ENCODE data around the gene INF2. TPM values are rescaled to one million over a fixed set of nuclear protein-coding genes. Genes with fewer than 3 reads are reported as not detected.
"Not testable (repeated sequence)": the region's sequence is repeated elsewhere in the genome, so short reads cannot be mapped to it uniquely, and the experiment has no call there.

Gene INF2
- total RNA-seq, 6 donors from 2014 or later: 65.2 to 259 (median 131) TPM

- H3K4me3 ChIP-seq: no peak overlapping the region
- H3K9me3 ChIP-seq: no peaks in the 10 kb centered on the region
- no peak for DNase-seq
- H3K27ac ChIP-seq: no peak overlapping the region
- peaks cover 9 to 19% (median 11%) of the 10 kb centered on the region in 4 donors for H3K4me1 ChIP-seq
- no peak for TF ChIP-seq CTCF (IDR thresholded peaks at IDR 0.05)
- no peak for TF ChIP-seq POLR2A (IDR thresholded peaks at IDR 0.05)
- TF ChIP-seq EP300 (IDR thresholded peaks at IDR 0.05): no peak
- no peak for TF ChIP-seq POLR2AphosphoS5 (IDR thresholded peaks at IDR 0.05)
- WGBS, 2 donors: 81 to 83% methylated on average over 7 of the region's 7 CpGs
- H3K36me3 ChIP-seq: no peaks in the 10 kb centered on the region
- H3K27me3 ChIP-seq: peaks cover 0 to 8% (median 3%) of the 10 kb centered on the region in 4 donors
- no peak for ATAC-seq (ENCODE audit: low FRiP score in 2 of 2)
These were observed 25.3 kb upstream of the INF2 start for GRCh38 chr14:104664107-104664506.

GRCh38 chr14:104664588-104664987 is 24.8 kb upstream of the INF2 start:
- Histone ChIP-seq H3K36me3 (no peaks in the 10 kb centered on the region), H3K4me1 (peaks cover 9 to 19% (median 11%) of the 10 kb centered on the region in 4 donors), H3K27ac (no peak overlapping the region), H3K27me3 (peaks cover 0 to 7% (median 3%) of the 10 kb centered on the region in 4 donors), H3K4me3 (no peak overlapping the region), H3K9me3 (no peaks in the 10 kb centered on the region)
- TF ChIP-seq EP300 (IDR thresholded peaks at IDR 0.05) (no peak), POLR2A (IDR thresholded peaks at IDR 0.05) (no peak), CTCF (IDR thresholded peaks at IDR 0.05) (no peak), POLR2AphosphoS5 (IDR thresholded peaks at IDR 0.05) (no peak)
- no peak for ATAC-seq (ENCODE audit: low FRiP score in 2 of 2)
- WGBS, 2 donors: 90 to 94% methylated on average over 5 to 10 of the region's 10 CpGs
- no peak for DNase-seq

GRCh38 chr14:104665114-104665656 is 24.2 kb upstream of the INF2 start:
- ATAC-seq (ENCODE audit: low FRiP score in 2 of 2): no peak
- WGBS, 2 donors: 35% methylated on average over 2 of the region's 2 CpGs; no CpG with 5 or more reads in 1 of the 2 donors
- Histone ChIP-seq H3K27ac (peak overlapping the region in 1 of 4 donors; percentile 0), H3K27me3 (peaks cover 0 to 4% (median under 1%) of the 10 kb centered on the region in 4 donors), H3K36me3 (no peaks in the 10 kb centered on the region), H3K4me3 (no peak overlapping the region), H3K9me3 (no peaks in the 10 kb centered on the region), H3K4me1 (peaks cover 9 to 15% (median 11%) of the 10 kb centered on the region in 4 donors)
- TF ChIP-seq CTCF (IDR thresholded peaks at IDR 0.05): no peak
- TF ChIP-seq EP300 (IDR thresholded peaks at IDR 0.05): no peak
- no peak for TF ChIP-seq POLR2AphosphoS5 (IDR thresholded peaks at IDR 0.05)
- no peak for TF ChIP-seq POLR2A (IDR thresholded peaks at IDR 0.05)
- DNase-seq: no peak

- DNase-seq (peak; percentile 60 to 86), ATAC-seq (ENCODE audit: low FRiP score in 2 of 2) (peak; percentile 57 to 61)
- no peaks in the 10 kb centered on the region for H3K27me3 ChIP-seq
- WGBS, 2 donors: 45 to 55% methylated on average over 20 to 26 of the region's 27 CpGs
- H3K4me3 ChIP-seq: no peak overlapping the region
- H3K27ac ChIP-seq: peak overlapping the region in 1 of 4 donors; percentile 0
- peaks cover 9 to 13% (median 11%) of the 10 kb centered on the region in 4 donors for H3K4me1 ChIP-seq
- H3K9me3 ChIP-seq: no peaks in the 10 kb centered on the region
- no peaks in the 10 kb centered on the region for H3K36me3 ChIP-seq
- no peak for TF ChIP-seq POLR2AphosphoS5 (IDR thresholded peaks at IDR 0.05)
- peak; percentile 30 to 72 (median 52) for TF ChIP-seq CTCF (IDR thresholded peaks at IDR 0.05)
These were observed 23.5 kb upstream of the INF2 start for GRCh38 chr14:104665657-104666522.

- ATAC-seq (ENCODE audit: low FRiP score in 2 of 2): not testable (repeated sequence)
These were observed 22.9 kb upstream of the INF2 start for GRCh38 chr14:104666523-104666895.

More at GRCh38 chr14:104666523-104666895, 22.9 kb upstream of the INF2 start:
- not testable (repeated sequence) for H3K9me3 ChIP-seq, DNase-seq, H3K27me3 ChIP-seq, H3K36me3 ChIP-seq, H3K4me3 ChIP-seq, H3K27ac ChIP-seq
- 91% methylated on average over 7 of the region's 7 CpGs for WGBS, 2 donors
- H3K4me1 ChIP-seq: peaks cover 9 to 13% (median 11%) of the 10 kb centered on the region in 4 donors

Data from upper lobe of left lung (tissue), 6 donors.